Measurements from ENCODE around the gene TBC1D5.

Gene TBC1D5

DNA sequence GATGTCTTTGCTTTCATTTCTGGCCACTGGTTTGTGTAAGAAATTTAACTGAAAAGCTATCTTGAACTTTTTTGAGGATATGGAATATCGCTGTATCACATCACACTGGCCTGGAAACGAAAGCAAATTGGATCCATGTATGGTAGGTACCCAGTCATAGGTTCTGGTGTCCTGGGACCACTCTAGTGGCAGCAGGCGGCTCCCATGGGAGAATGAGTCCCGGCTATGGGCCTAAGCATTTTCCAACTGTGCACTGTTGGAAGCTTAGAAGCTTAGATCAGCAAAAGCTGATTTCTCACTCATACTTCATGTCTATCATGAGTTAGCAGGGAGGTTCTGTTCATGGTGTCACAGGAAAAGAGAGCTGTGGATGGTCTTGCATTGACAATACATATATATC, 534.5 kb downstream of the TBC1D5 start:
- H3K9me3 ChIP-seq (ENCODE audit: control insufficient read depth, insufficient read depth, low read length), result peaks cover 4% of the 10 kb centered on the region; the same call in 1 of the 2 replicates
- H3K79me2 ChIP-seq (ENCODE audit: control insufficient read depth, low read length), result no peaks in the 10 kb centered on the region
- peaks cover 10% of the 10 kb centered on the region; the same call in 1 of the 2 replicates for H3K36me3 ChIP-seq (ENCODE audit: control insufficient read depth, low read length)
- H3K27me3 ChIP-seq (ENCODE audit: control insufficient read depth, low read length), result no peaks in the 10 kb centered on the region
- no peak for TF ChIP-seq EZH2phosphoT487 (IDR thresholded peaks at IDR 0.05; ENCODE audit: borderline replicate concordance, low read length)
- TF ChIP-seq, protein P1, sequence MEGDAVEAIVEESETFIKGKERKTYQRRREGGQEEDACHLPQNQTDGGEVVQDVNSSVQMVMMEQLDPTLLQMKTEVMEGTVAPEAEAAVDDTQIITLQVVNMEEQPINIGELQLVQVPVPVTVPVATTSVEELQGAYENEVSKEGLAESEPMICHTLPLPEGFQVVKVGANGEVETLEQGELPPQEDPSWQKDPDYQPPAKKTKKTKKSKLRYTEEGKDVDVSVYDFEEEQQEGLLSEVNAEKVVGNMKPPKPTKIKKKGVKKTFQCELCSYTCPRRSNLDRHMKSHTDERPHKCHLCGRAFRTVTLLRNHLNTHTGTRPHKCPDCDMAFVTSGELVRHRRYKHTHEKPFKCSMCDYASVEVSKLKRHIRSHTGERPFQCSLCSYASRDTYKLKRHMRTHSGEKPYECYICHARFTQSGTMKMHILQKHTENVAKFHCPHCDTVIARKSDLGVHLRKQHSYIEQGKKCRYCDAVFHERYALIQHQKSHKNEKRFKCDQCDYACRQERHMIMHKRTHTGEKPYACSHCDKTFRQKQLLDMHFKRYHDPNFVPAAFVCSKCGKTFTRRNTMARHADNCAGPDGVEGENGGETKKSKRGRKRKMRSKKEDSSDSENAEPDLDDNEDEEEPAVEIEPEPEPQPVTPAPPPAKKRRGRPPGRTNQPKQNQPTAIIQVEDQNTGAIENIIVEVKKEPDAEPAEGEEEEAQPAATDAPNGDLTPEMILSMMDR (IDR thresholded peaks at IDR 0.05; ENCODE audit: low read depth, low read length, poor library complexity, severe bottlenecking), result no peak
- H3K4me2 ChIP-seq (ENCODE audit: low read length), result no peak overlapping the region
- H3K4me3 ChIP-seq (ENCODE audit: low read length), result no peak overlapping the region
- no peaks in the 10 kb centered on the region for H3K9me2 ChIP-seq (replicated peaks; ENCODE audit: control insufficient read depth, low read length)
- H3K27ac ChIP-seq (ENCODE audit: low read depth, low read length), result no peak overlapping the region
- H3F3A ChIP-seq (ENCODE audit: control insufficient read depth, insufficient read depth), result no peaks in the 10 kb centered on the region
- H3K4me1 ChIP-seq (ENCODE audit: control insufficient read depth, low read length), result no peaks in the 10 kb centered on the region
- no peaks in the 10 kb centered on the region for H4K20me1 ChIP-seq (ENCODE audit: control insufficient read depth, insufficient read depth, low read depth, low read length)

DNA sequence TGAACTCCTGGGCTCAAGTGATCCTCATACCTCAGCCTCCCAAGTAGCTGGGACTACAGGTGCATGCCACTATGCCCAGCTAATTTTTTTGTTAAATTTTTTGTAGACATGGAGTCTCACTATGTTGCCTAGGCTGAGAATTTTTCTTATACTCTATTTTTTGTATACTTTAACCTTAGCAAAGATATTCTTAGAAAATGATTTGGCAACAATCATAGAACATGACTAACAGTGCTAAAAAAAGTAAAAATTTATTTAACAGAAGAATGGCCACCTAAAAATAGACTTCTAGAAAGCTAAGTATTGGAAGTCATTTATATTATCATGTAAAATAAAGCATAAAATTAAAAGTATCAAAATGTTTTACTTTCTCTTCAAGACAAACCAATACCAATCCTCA, 535.4 kb downstream of the TBC1D5 start:
- H3K4me2 ChIP-seq (ENCODE audit: low read length), result no peak overlapping the region
- no peaks in the 10 kb centered on the region for H4K20me1 ChIP-seq (ENCODE audit: control insufficient read depth, insufficient read depth, low read depth, low read length)
- H3K9me3 ChIP-seq (ENCODE audit: control insufficient read depth, insufficient read depth, low read length), result peaks cover 13% of the 10 kb centered on the region; the same call in 1 of the 2 replicates
- no peaks in the 10 kb centered on the region for H3K9me2 ChIP-seq (replicated peaks; ENCODE audit: control insufficient read depth, low read length)
- no peak for TF ChIP-seq EZH2phosphoT487 (IDR thresholded peaks at IDR 0.05; ENCODE audit: borderline replicate concordance, low read length)
- TF ChIP-seq, protein P1 (IDR thresholded peaks at IDR 0.05; ENCODE audit: low read depth, low read length, poor library complexity, severe bottlenecking), result no peak
- no peaks in the 10 kb centered on the region for H3K79me2 ChIP-seq (ENCODE audit: control insufficient read depth, low read length)
- H3F3A ChIP-seq (ENCODE audit: control insufficient read depth, insufficient read depth), result no peaks in the 10 kb centered on the region
- no peak overlapping the region for H3K4me3 ChIP-seq (ENCODE audit: low read length)
- H3K4me1 ChIP-seq (ENCODE audit: control insufficient read depth, low read length), result peaks cover 1% of the 10 kb centered on the region
- H3K27ac ChIP-seq (ENCODE audit: low read depth, low read length), result no peak overlapping the region
- H3K27me3 ChIP-seq (ENCODE audit: control insufficient read depth, low read length), result no peaks in the 10 kb centered on the region
- H3K36me3 ChIP-seq (ENCODE audit: control insufficient read depth, low read length), result peaks cover 17% of the 10 kb centered on the region; the same call in 1 of the 2 replicates

DNA sequence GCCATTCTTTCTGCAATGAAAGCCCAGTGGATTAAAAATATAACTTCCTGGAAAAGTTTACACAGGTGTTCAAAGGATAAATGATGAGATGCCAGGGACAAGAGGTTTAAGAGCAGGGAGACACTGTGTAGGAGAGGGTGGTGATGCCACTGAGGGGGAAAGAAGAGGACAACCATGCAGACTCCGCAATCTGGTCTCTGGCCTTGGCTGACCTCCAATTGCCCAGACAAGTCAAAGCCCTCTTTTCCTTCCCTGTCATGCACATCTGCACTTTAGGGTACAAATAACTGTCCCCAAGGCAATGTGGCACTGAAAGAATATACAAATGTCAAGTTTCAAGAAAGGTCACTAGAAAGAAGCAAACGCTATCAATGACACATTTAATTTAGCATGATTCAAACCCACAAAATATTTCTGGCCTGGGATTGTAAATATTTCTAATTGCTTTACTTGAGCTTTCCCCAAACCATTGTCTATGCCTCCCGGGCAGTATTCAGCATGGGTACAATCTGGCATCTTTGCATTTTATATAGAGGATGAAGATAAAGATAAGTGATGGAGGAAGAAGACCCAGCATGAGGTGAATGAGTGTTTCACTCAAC, 538.3 kb downstream of the TBC1D5 start:
- no peak for TF ChIP-seq EZH2phosphoT487 (IDR thresholded peaks at IDR 0.05; ENCODE audit: borderline replicate concordance, low read length)
- TF ChIP-seq, protein P1 (IDR thresholded peaks at IDR 0.05; ENCODE audit: low read depth, low read length, poor library complexity, severe bottlenecking), result no peak
- Histone ChIP-seq H3K4me3 (ENCODE audit: low read length) (no peak overlapping the region), H3K9me2 (replicated peaks; ENCODE audit: control insufficient read depth, low read length) (no peaks in the 10 kb centered on the region), H3K79me2 (ENCODE audit: control insufficient read depth, low read length) (no peaks in the 10 kb centered on the region), H3K27ac (ENCODE audit: low read depth, low read length) (no peak overlapping the region), H3F3A (ENCODE audit: control insufficient read depth, insufficient read depth) (no peaks in the 10 kb centered on the region), H3K36me3 (ENCODE audit: control insufficient read depth, low read length) (peaks cover 17% of the 10 kb centered on the region; the same call in 1 of the 2 replicates), H3K9me3 (ENCODE audit: control insufficient read depth, insufficient read depth, low read length) (peaks cover 13% of the 10 kb centered on the region; the same call in 1 of the 2 replicates), H3K4me1 (ENCODE audit: control insufficient read depth, low read length) (peaks cover 9% of the 10 kb centered on the region), H3K27me3 (ENCODE audit: control insufficient read depth, low read length) (no peaks in the 10 kb centered on the region), H4K20me1 (ENCODE audit: control insufficient read depth, insufficient read depth, low read depth, low read length) (no peaks in the 10 kb centered on the region), H3K4me2 (ENCODE audit: low read length) (no peak overlapping the region)
